HK-2 (cell line): Measurements from ENCODE around the gene SBF1.
"Not testable (repeated sequence)": the region's sequence is repeated elsewhere in the genome, so short reads cannot be mapped to it uniquely, and the experiment has no call there.

Experiments
- DNase-seq: peaks from one replicate; pipeline ENCODE4 v3.0.0-alpha.2; 2018; ENCODE audit not compliant: unreplicated experiment

Gene SBF1

DNA sequence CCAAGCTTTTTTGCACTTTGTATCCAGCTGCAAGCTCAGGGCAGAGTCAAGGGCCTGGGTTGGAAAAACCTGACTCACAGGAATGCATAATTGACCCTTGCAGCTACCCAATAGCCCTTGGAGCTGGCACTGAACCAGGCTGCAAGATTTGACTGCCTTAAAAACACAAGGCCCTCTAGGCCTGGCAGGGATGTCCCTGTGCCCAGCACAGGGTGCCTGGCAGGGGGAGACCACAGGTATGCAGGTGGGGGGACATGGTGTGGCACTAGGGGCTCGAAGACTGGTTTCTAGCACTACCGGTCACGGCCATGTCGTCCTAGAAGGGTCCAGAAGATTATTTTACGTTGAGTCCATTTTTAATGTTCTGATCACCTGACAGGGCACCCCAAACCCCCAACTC is 30.2 kb downstream of the SBF1 start:
- no peak for DNase-seq

DNA sequence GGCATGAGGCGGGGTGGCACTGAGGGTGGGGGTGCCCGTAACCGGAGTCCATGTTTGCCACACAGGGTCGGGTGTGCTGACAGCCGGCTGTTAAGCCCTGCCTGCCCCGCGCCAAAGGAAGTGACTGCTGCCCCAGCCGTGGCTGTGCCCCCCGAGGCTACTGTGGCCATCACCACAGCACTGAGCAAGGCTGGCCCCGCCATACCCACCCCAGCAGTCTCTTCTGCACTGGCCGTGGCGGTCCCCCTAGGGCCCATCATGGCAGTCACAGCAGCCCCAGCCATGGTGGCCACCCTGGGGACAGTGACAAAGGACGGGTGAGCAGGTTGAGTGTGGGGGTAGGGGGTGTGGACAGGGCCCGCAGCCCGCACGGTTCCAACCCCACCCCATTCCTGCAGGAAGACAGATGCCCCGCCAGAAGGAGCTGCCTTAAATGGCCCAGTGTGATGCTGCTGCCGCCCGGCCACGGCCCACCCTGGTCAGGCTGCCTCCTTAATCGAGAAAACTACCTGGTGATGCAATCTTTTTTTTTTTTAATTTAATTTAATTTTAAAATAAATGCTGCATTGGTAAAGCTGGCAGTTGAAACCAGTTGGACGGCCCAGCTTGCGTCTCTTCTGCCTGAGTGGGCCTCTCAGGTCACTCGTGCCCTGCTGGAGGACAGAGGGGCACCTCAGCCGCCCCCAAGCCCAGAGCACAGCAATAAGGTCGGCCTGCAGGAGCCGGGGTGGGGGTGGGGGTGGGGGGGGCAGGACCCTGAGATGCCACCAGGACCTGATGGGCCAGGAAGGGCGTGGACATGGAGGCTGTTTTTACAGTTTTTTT is 30.8 kb downstream of the SBF1 start:
- no peak for DNase-seq

DNA sequence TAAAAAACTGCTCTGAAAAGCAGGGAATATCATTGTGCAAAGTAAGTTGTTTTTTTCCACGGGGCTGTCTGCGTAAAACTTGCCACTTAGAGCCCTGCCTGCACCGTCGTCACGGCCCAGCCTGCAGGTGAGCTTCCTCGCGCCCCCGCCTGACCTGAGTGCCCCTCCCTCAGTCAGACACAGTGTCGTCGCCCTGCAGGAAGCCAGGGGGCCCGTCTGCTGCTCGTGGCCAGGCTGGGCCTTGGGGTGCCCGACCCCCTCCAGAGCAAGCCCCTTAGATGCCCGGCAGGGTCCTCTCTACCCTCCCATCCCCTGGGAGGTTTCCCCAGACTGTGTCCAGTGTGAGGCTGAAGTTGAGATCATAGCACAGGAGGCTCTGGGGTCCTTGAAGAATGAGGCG is 31.6 kb downstream of the SBF1 start:
- no peak for DNase-seq

DNA sequence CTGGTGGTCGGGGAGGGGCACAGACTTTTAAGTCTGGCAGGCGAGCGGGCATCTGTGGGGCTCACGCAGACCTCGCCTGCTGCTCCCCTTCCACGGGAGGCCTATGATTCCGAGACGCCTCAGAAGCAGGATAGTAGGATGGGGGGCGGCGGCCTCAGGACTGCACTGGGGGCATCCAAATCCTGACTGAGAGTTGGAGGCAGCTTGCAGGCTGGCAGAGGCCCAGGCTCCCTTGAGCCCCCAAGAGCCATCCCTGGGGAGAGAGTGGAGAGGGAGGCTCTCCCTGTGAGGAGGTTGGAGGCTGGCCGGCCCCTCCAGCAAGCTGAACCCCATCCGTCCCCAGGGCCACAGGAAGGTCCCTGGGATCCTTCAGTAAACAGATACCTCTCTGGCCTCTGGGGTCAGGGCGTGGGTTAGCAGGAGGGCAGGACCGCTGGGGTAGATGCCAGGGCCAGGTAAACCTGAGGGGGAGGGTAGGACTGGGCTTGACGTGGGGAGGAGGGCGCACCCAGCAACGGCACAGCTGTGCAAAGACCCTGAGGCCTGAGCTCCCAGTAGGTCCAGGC is 33.3 kb downstream of the SBF1 start:
- no peak for DNase-seq

DNA sequence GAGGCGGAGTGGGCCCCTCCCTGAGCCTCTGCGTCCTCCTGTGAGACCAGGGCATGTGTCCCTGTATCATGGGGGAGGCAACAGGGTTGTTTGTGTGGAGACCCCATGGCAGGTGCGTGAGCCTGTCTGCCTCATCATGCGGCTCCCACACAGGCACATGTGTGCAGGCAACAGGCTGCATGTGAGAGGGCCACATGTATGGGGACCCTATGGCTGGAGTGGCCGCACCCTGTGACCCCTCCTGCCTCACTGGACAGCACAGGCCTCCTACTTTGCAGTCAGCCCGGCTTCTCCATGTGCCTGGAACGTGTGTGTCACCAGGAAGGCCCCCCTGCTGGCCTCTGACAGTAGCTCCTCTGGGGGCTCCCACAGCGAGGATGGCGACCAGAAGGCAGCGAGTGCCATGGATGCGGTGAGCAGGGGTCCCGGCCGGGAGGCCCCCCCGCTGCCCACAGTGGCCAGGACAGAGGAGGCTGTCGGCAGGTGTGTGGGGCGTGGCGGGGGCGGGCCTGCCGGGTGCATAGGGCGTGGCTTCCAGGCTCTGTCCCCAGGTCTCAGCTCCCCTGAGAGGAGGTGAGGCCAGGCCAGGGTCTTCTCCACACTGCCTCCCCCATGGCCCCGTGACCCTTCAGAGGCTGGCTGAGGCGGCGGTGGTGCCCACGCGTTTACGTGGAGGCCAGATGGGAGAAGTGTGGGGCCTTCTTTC is 34.1 kb downstream of the SBF1 start:
- no peak for DNase-seq

DNA sequence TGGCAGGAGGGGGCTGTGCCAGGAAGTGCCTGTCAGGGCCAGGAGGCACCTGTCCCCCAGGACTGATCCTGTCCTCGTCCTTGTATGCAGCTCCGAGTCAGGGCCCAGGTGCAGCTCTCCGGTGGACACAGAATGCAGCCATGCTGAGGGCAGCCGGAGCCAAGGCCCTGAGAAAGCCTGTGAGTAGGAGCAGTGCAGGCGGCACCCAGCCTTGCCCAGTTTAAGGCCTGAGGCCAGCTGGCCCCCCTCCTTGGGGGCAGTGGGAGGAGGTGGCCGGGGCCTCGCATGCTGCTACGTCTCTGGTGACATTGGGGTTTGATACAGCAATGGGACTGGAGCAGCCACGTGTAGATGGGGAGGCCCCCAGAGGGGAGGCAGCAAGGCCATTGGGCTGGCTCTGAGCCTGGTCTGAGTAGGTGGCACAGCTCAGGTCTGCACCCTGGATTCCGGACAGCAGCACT is 34.9 kb downstream of the SBF1 start:
- no peak for DNase-seq

DNA sequence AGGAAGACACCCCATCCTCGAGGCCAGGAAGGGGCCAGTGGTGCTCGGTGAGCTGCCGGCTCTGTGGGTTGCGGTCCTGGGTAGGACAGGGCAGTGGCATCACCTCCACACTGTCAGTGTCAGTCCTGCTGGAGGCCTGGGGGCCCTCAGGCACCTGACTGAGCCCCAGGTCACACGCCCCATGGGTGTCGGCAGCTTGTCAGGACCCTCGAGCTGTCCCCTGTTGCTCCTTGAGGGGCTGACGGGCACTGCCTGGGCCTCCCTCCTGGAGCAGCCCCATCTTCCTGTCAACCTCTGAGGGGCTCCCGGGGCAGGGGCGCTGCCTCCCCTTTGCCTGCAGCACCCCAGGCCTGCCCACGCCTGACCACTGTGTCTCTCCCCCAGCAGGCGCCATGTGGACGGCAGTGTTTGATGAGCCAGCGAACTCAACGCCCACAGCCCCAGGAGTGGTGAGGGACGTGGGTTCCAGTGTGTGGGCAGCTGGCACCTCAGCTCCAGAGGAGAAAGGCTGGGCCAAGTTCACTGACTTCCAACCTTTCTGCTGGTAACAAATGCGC is 35.4 kb downstream of the SBF1 start:
- no peak for DNase-seq

DNA sequence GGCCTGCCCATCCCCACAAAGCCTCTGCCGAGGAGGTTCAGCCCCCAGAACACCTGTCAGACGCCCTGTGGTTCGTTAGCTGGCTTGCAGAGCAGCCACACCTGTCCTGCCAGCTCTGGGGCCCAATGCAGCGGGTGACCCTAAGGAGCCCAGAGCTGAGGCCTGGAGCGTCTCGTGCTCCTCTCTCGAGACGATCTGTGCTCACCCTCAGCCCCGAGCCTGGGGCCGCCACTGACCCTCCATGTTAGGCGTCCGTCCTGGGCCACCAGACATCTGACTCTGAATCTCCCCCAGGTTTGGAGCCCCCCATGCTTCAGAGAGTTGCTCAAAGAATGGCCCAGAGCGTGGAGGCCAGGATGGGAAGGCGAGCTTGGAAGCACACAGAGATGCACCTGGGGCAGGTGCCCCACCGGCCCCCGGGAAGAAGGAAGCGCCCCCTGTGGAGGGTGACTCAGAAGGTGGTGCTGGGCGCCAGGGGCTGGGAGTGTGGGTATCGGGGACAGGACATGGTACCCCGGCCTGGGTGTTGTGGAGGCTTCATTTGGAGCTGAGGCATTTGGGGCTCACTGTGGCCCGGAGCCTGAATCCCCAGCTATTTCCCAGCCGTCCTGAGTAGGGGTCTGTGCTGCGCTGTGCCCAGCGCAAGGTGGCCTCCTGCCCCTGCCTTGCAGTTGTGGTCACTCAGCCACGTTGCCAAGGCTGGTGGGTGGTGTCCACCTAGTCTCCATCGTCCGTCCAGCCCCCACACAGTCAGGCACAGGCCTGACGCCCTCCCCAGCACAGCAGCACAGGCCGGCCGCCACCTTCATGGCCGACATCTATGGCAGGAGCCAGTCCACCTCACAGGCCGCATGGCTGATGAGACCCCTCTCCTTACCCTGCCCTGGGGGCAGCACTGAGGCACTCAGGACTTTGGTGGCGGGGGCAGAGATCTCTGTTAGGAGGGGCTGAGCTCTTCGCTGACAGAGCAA is 36.2 kb downstream of the SBF1 start:
- DNase-seq: no peak

DNA sequence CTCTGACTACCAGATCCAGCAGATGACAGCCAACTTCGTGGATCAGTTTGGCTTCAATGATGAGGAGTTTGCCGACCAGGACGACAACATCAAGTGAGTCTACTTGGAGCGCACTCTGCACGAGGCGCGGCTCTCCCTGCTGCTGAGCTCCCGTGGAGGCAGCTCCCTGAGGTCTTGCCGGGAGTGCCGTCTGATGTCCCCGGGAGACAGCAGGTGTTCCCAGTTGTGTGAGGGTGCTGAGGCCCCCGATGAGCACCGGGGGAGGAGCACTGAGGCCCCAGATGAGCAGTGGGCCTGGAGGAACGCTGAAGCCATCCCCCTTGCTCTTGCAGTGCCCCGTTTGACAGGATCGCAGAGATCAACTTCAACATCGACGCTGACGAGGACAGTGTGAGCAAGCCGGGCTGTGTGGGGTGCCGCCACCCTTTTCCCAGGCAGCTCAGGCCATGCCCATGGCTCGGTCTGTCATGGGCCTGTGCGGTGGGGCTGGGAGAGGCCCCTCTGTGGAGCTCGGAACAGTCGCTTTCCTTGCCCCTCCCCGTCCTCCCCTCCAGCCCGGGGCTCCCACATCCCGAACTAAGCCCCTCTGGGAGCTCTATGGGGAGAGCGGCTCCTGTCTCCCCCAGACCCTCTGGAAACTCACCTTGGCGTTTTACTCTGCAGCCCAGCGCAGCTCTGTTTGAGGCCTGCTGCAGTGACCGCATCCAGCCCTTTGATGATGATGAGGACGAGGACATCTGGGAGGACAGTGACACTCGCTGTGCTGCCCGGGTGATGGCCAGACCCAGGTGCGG is 37.1 kb downstream of the SBF1 start:
- DNase-seq: no peak

DNA sequence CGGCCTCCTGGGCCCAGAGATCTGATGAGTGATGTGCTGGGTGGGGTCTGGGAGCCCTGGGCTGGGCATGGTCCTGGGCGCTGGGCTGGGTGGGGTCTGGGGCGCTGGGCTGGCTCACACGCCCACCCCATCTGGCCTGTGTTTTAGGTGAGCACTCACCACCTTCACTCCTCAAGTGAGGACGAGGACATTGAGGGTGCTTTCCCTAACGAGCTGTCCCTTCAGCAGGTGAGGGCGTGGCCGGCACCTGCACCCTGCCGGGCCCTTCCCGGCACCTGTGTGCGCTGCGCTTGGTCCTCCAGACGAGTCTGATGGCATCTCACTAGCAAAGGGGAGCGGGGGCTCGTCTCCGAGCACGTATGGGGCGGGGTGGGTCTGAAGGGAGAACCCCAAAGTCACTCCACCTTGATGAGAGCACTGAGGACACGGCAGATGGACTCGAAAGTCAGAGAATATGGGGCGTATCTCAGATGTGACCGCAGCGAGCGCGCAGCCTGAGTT is 37.9 kb downstream of the SBF1 start:
- no peak for DNase-seq

DNA sequence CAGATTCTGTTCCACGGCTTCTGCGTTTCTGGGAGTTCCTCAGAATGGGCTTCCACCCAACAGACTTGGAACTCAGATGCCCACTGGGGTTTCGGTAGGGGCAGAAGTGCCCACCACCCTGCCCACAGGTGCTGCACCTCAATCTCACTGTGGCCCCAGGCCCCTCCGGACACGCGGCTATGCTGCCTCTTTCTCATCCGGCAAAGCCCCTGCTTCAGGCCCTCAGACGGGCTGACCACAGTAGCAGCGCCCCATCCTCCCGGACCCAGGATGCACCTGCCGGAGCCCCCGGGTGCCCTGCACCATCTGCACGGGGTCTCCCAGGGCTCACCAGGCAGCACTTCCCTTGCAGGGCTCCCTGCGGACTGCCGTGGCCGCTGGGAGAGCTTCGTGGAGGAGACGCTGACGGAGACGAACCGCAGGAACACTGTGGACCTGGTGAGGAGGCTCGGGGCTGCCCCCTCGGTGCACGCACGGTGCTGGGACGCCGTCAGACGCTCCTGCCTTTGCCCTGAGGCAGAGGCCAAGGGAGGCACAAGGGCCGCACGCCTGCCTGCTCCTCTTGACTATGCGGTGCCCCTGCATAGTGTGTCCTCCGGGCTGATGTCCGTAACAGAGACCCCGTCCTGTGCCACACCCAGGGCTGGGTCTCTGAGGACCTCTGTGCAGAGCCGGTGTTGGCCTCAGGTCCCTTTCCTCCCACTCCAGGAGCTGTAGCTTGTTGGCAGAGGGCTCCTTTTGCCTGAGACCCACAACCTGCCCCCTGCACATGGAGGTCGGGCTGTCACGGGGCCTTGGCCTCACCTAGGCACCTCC is 38.6 kb downstream of the SBF1 start:
- DNase-seq: no peak

DNA sequence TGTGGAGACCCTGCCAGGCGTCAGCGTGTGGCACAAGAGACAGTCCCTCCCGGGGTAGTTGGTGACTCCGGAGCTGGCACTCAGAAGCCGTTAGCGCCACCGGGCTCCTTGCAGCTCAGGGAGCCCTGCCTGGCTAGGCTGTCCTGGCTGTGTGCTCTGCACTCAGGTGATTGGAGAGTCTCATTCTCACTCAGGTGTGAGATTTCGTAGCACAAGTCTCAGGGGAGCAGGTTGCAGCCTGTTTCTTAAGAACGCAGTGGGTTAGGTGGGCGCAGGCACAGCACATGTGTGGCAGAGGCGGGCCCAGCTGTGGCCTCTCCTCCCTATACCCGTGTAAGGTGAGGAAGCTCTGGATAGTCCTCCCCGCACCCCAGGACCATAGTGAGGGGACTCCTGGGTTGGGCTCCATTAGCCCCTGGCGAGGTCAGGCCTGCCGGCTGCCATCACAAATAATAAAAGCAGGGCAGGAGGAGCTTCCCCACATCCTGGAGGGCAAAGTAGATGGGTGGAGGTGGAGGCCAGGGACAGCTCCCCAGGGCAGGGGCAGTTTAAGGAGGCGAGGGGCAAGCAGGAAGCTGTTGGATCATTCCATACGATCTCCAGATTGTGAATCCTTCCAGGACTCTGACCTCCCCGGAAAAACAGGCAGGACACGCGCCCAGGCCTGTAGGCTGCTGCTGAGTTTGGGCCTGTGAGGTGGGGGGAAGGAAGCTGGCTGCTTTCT is 39.4 kb downstream of the SBF1 start:
- no peak for DNase-seq

DNA sequence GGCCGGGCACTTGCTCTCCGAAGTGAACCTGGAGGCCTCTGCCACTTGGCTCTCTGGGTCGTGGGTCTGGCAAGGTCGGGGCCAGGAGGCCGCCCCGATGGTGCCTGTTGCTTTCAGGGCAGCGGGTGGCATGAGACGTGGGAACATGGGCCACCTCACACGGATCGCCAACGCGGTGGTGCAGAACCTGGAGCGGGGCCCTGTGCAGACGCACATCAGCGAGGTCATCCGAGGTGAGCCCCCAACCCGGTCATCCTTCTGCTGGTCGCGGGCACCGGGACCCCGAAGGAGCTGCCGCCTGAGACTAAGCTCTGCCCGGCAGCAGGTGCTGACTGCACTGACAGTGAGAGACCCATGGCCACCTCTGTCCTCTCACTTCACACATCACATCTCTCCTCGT is 40.0 kb downstream of the SBF1 start:
- DNase-seq: no peak

DNA sequence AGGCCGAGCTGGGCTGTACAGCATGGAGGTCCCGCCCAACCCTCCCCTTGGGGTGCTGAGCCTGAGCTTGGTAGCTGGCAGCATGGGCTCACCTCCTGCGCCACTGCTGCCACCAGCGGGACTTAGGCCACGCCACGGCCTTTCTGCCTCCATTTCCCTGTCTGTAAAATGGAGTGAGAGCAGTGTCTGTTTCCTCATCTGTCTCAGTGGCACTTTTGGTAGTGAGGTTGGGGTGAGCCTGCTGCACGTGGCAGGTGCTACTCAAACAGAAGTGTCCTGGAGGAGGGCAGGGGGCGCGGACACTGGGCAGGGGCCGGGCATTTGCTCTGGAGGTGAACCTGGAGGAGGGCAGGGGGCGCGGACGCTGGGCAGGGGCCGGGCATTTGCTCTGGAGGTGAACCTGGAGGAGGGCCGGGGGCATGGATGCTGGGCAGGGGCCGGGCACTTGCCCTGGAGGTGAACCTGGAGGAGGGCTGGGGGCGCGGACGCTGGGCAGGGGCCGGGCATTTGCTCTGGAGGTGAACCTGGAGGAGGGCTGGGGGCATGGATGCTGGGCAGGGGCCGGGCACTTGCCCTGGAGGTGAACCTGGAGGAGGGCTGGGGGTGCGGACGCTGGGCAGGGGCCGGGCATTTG is 41.8 kb downstream of the SBF1 start:
- DNase-seq: not testable (repeated sequence)

DNA sequence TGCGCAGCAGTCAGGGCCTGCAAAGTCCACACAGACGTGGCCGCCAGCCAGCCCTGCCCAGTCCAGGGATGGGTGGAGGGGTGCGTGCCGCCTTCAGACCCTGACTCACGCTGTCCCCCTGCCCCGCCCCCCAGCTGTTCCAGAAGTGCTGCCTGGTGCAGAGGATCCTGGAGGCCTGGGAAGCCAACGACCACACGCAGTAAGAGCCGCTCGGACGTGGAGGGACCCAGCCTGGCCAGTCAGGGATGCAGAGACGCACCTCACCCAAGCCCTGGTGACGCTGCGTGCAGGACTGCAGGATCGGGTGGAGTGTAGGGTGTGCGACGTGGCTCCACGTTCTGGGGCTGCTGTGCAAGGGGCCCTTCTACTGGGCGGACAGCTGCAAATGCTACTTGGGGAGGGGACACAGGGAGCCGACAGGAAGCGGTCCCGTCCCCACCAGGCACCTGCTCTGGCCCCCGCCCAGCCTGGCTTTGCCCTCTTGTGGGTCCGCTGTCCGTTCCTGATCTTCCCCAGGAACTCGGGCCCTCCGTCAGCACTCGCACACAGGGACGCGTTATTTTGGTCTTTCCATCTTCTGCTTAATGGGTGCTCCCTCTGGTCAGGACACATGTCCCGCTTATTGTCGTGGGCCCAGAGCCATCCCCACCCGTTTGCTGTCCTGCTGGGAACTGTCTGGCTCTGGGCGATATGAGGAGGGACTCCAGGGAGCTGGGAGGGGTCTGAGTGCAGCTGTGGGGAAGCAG is 42.5 kb downstream of the SBF1 start:
- no peak for DNase-seq

DNA sequence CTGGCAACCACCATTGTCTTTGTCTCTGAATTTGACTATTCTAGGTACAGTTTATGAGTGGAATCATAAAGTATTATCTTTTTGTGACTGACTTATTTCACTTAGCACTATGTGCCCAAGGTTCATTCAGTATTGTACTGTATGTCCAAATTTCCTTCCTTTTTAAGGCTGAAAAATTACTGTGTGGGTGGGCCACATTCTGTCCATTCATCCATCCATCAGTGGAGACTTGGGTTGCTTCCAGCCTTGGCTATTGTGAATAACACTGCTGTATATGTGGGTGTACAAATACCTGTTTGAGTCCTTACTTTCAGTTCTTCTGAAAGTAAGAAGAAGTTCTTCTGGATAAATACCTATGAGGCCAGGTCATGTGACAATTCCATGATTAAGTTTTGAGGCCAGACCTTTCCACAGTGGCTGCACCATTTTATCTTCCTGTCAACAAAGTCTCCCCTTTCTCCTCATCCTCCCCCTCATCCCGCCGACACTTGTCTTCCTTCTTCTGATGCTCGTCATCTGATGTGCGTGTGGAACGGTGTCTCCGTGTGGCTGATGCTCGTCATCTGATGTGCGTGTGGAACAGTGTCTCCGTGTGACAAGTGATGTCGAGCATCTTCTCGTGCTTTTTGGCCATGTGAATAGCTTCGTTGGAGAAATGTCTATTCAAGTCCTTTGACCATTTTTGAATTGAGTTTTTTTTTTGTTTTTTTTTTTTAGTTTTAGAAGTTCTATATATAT is 49.5 kb downstream of the SBF1 start:
- no peak for DNase-seq

DNA sequence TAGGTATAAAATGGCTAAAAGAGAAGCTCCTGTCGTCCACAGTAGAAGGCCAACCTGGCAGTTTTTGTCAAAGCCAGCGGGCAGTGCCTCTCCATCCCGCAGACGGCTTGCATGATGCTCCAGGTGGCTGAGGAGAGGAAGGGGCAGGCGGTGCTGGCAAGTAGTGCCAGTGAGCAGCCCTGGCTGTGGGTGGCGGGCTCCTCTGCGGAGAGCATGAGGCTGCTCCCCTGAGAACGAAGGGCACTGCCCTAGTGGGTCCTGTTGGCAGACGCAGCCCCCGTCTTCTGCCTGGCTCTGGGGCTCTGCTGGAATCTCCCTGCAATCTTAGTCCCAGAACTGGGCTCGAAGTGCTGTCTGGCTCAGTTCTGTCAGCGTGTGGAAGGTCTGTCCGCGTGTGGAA is 50.9 kb downstream of the SBF1 start:
- no peak for DNase-seq
